Head of caudate nucleus (tissue), 42 donors: Measurements from ENCODE around the gene SPEF1.

Experiments used
- DNase-seq, 42 donors: peaks; one replicate each; pipeline versions ENCODE4 v3.0.0 to v3.0.0-alpha.2; 2020 to 2021; ENCODE audit warnings: mixed read lengths in 7 of 42
- intact Hi-C: fragments of 100-400 bp; cut with DNase I; formaldehyde crosslinking; loops from one replicate; pipeline ENCODE4 v1.15.0; 2022

The SPEF1 gene

GRCh38 chr20:3743251-3743650, 38.0 kb downstream of the SPEF1 start:
- DNase-seq = no peak
- intact Hi-C loops = no loop called here

- intact Hi-C loops = no loop called here
- no peak for DNase-seq
Measured at GRCh38 chr20:3741836-3742458, 39.3 kb downstream of the SPEF1 start.

GRCh38 chr20:3740615-3741301, 40.5 kb downstream of the SPEF1 start:
- DNase-seq = no peak
- intact Hi-C loops = no loop called here

GRCh38 chr20:3739926-3740451, 41.3 kb downstream of the SPEF1 start:
- intact Hi-C loops = no loop called here
- no peak for DNase-seq

GRCh38 chr20:3739054-3739925, 42.0 kb downstream of the SPEF1 start:
- DNase-seq = no peak
- intact Hi-C loops = no loop called here

GRCh38 chr20:3738111-3739053, 42.9 kb downstream of the SPEF1 start:
- intact Hi-C loops = no loop called here
- DNase-seq = no peak

GRCh38 chr20:3735768-3736167, 45.5 kb downstream of the SPEF1 start:
- no peak for DNase-seq
- intact Hi-C loops = no loop called here

- intact Hi-C loops = no loop called here
- no peak for DNase-seq
Measured at GRCh38 chr20:3734111-3734843, 47.0 kb downstream of the SPEF1 start.

GRCh38 chr20:3733119-3733995, 47.9 kb downstream of the SPEF1 start:
- intact Hi-C loops = no loop called here

GRCh38 chr20:3732327-3733118, 48.7 kb downstream of the SPEF1 start, which contains the start of gene HSPA12B:
Gene HSPA12B, plus strand, starts transcription at chr20:3732685. Its CDS starts 5,990 bp downstream, at chr20:3738675.
- no peak for DNase-seq
- intact Hi-C loops = no loop called here

More at GRCh38 chr20:3733119-3733995, 47.9 kb downstream of the SPEF1 start:
- no peak for DNase-seq

GRCh38 chr20:3731944-3732326, 49.3 kb downstream of the SPEF1 start:
- no peak for DNase-seq
- intact Hi-C loops = no loop called here

- no peak for DNase-seq
Measured at GRCh38 chr20:3730803-3731672, 50.2 kb downstream of the SPEF1 start.

GRCh38 chr20:3729811-3730540, 51.3 kb downstream of the SPEF1 start:
- DNase-seq = no peak
- intact Hi-C loops = no loop called here

More at GRCh38 chr20:3730803-3731672, 50.2 kb downstream of the SPEF1 start:
- intact Hi-C loops = no loop called here

GRCh38 chr20:3729378-3729777, 51.9 kb downstream of the SPEF1 start:
- intact Hi-C loops = no loop called here

GRCh38 chr20:3728876-3729275, 52.4 kb downstream of the SPEF1 start:
- DNase-seq = no peak
- intact Hi-C loops = no loop called here

More at GRCh38 chr20:3729378-3729777, 51.9 kb downstream of the SPEF1 start:
- DNase-seq = no peak
